Kidney (tissue), 14 donors: ENCODE data around the gene TBL1X. TPM values are rescaled to one million over a fixed set of nuclear protein-coding genes. Genes with fewer than 3 reads are reported as not detected.
A peak's percentile ranks its signal among the peaks of the same experiment; 100 is the strongest.

ENCODE experiments used
- DNase-seq, 5 donors: peaks; one replicate each; pipeline ENCODE4 v3.0.0-alpha.2; 2013 to 2020
- FAIRE-seq: peaks from 2 replicates; lab custom pipeline; 2012; peaks lifted over from hg19 to GRCh38; lab: Jason Lieb, UNC
- H3K27ac ChIP-seq, 2 donors: one replicate each; pipeline ENCODE4 v1.7.0; 2013; ENCODE audit warnings: low read depth in 2 of 2, low read length in 2 of 2, inconsistent platforms in 1 of 2
- H3K27me3 ChIP-seq: one replicate; pipeline ENCODE4 v1.7.1; 2013; ENCODE audit warnings: low read length, inconsistent platforms; ENCODE audit not compliant: control insufficient read depth, insufficient read depth
- H3K36me3 ChIP-seq, 3 donors: one replicate each; pipeline versions ENCODE4 v1.7.0 to v1.7.1; 2013; ENCODE audit warnings: low read length in 3 of 3, control low read depth in 1 of 3, inconsistent platforms in 1 of 3; ENCODE audit not compliant: insufficient read depth in 3 of 3, control insufficient read depth in 2 of 3
- H3K4me1 ChIP-seq, 3 donors: one replicate each; pipeline versions ENCODE4 v1.7.0 to v1.7.1; 2013; ENCODE audit warnings: low read length in 3 of 3, inconsistent platforms in 1 of 3, low read depth in 1 of 3; ENCODE audit not compliant: control insufficient read depth in 2 of 3, insufficient read depth in 2 of 3
- H3K4me3 ChIP-seq, 3 donors: one replicate each; pipeline versions ENCODE4 v1.7.0 to v1.8.1; 2013; ENCODE audit warnings: low read length in 3 of 3, control low read depth in 1 of 3, inconsistent platforms in 1 of 3
- H3K9ac ChIP-seq, 3 donors: one replicate each; pipeline versions ENCODE4 v1.7.0 to v1.7.1; 2013; ENCODE audit warnings: low read length in 3 of 3, control low read depth in 1 of 3, inconsistent platforms in 1 of 3
- H3K9me3 ChIP-seq, 3 donors: one replicate each; pipeline versions ENCODE4 v1.7.0 to v1.7.1; 2013; ENCODE audit warnings: low read length in 3 of 3, control low read depth in 1 of 3, inconsistent platforms in 1 of 3; ENCODE audit not compliant: control insufficient read depth in 2 of 3, insufficient read depth in 1 of 3
- intact Hi-C: fragments of 100-400 bp; cut with DNase I; formaldehyde crosslinking; loops from one replicate; pipeline ENCODE4 v1.11.1; 2022
- polyA plus RNA-seq: library from polyadenylated mRNA; stranded (reverse); fragments of 350-450 nt; fragmentation: Illumina TruSeq; extraction: RNeasy Lipid Tissue Mini Kit (QIAGEN cat#74804); gene quantifications from one replicate; pipeline ENCODE4 v1.2.3, GENCODE V29; 2014; ENCODE audit warnings: low read depth, low replicate concordance; ENCODE audit not compliant: insufficient read depth
- total RNA-seq: library from RNA; stranded (reverse); fragmentation: NEBNext Ultra II Directional; extraction: Animal tissue kit (Norgen Biotek cat#: 25700); gene quantifications from one replicate; pipeline ENCODE4 v1.2.1, GENCODE V29; 2021
- TF ChIP-seq, protein P1 (sequence below): IDR thresholded peaks from 3 replicates; pipeline ENCODE4 v1.5.1; 2012; ENCODE audit warnings: mild to moderate bottlenecking, moderate library complexity, borderline replicate concordance; ENCODE audit not compliant: insufficient read depth; ENCODE audit errors: extremely low read depth
- donor health status: control.
- donor health status: control.
- donor health status: control.
- donor health status: control.
- donor health status: control.
- donor health status: DM: yes; HTN: yes; CAD: no.
- donor health status: Normal renal cell carcinoma (clear cell type).

Gene TBL1X
- total and polyA plus RNA-seq, 2 donors from 2014 or later: 12.5 to 43.0 TPM

DNA sequence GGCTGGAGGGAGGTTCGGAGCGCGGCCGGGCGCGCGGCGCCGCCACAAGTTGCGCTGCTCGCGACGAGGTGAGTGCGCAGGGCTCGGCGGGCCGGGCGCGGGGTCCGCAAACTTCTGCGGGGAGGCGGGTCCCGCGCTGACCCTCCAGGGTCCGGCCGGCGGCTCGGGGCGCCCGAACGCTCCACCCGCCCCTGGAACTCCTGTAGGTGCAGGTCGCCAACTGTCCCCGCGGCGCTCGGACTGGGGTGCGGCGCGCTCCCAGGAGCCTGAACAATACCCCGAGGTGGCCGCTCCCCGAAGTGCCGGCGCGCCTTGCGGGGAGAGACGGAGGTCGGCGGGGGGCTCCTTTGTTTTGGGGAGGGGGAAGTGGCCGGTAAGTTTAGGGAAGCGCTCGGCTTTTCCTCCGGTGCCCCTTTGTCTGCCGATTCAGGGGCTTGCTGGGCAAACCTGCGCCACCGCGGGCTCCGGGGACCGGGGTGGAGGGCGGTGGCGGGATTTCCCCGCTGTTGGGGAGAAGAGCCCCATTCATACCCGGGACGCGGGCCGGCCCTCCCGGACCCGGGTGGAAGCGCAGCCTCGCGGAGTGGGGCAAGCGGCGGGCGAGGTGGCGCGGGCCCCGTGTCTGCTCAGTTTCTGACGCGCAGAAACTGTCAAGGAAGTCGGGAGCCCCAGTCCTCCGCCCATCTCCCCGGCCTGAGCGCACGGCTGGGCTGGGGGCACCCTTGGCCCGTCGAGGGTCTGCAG lies 694 bp downstream of the TBL1X start:
- TF ChIP-seq, protein P1, sequence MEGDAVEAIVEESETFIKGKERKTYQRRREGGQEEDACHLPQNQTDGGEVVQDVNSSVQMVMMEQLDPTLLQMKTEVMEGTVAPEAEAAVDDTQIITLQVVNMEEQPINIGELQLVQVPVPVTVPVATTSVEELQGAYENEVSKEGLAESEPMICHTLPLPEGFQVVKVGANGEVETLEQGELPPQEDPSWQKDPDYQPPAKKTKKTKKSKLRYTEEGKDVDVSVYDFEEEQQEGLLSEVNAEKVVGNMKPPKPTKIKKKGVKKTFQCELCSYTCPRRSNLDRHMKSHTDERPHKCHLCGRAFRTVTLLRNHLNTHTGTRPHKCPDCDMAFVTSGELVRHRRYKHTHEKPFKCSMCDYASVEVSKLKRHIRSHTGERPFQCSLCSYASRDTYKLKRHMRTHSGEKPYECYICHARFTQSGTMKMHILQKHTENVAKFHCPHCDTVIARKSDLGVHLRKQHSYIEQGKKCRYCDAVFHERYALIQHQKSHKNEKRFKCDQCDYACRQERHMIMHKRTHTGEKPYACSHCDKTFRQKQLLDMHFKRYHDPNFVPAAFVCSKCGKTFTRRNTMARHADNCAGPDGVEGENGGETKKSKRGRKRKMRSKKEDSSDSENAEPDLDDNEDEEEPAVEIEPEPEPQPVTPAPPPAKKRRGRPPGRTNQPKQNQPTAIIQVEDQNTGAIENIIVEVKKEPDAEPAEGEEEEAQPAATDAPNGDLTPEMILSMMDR: no peak
- H3K4me1 ChIP-seq: peaks cover 0 to 9% (median 5%) of the 10 kb centered on the region in 3 donors
- peak overlapping the region in 1 of 3 donors; percentile 49 for H3K4me3 ChIP-seq
- H3K27me3 ChIP-seq: peaks cover 2% of the 10 kb centered on the region
- intact Hi-C loops: no loop called here
- DNase-seq (peak in 4 of 5 donors; percentile 27 to 77 (median 42)), FAIRE-seq (no peak)
- no peaks in the 10 kb centered on the region for H3K36me3 ChIP-seq
- peak overlapping the region in 1 of 2 donors; percentile 76 for H3K27ac ChIP-seq
- no peaks in the 10 kb centered on the region for H3K9me3 ChIP-seq
- H3K9ac ChIP-seq: peak overlapping the region in 1 of 3 donors; percentile 58

DNA sequence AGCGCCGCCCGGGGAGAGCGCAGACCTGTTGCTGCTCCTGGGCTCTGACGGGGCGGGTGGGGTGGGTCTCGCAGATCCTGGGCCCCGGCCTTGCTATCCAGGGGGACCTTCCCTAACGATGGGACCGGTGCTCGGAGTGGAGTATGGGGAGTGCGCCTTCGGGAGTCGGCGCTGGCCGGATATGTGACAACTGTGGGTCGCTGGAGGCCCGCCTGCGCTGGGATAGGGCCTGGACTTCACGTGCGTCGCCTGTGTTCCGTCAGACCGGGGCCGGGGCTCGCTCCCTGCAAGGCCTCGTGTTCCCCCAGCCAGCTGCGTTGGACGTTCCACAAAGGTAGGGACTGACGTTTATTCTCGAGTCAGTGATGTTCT lies 1.3 kb downstream of the TBL1X start:
- Histone ChIP-seq H3K4me3 (peak overlapping the region; percentile 47 to 72 (median 52)), H3K27ac (no peak overlapping the region), H3K9ac (peak overlapping the region in 2 of 3 donors; percentile 22 to 55), H3K36me3 (no peaks in the 10 kb centered on the region), H3K4me1 (peaks cover 0 to 9% (median 5%) of the 10 kb centered on the region in 3 donors), H3K27me3 (no peaks in the 10 kb centered on the region), H3K9me3 (no peaks in the 10 kb centered on the region)
- intact Hi-C loops: no loop called here
- DNase-seq (peak; percentile 51 to 86 (median 55)), FAIRE-seq (no peak)
- TF ChIP-seq, protein P1: no peak

DNA sequence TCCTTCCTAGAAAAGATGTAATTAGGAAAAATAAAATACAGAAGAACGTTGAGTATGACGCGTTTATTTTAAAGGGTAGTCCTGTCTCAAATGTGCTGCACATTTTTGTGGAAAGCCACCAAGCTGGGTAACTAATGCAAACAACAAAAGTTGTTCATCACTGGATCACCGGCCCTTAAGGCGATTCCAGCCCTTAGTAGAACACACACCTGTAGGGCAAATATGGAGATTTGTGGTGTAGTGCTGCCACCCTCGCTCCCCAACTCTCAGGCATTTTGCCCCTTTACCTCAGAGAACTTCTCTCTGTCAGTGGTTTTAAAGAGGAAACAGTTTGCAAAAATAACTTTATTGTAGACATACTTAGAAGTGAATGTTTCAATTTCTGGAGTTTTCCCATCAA lies 1.9 kb downstream of the TBL1X start:
- no peak overlapping the region for H3K27ac ChIP-seq
- DNase-seq: peak in 1 of 5 donors; percentile 12
- no peaks in the 10 kb centered on the region for H3K36me3 ChIP-seq
- H3K9ac ChIP-seq: peak overlapping the region in 2 of 3 donors; percentile 22 to 55
- no peak for FAIRE-seq
- H3K4me1 ChIP-seq: peaks cover 0 to 9% (median 5%) of the 10 kb centered on the region in 3 donors
- intact Hi-C loops: no loop called here
- H3K9me3 ChIP-seq: no peaks in the 10 kb centered on the region
- H3K27me3 ChIP-seq: no peaks in the 10 kb centered on the region
- TF ChIP-seq, protein P1: no peak
- peak overlapping the region; percentile 47 to 72 (median 52) for H3K4me3 ChIP-seq
